T-helper 2 cell (primary cell): ENCODE results near the gene HEATR1.
"Not testable (repeated sequence)": the region's sequence is repeated elsewhere in the genome, so short reads cannot be mapped to it uniquely, and the experiment has no call there.

Experiments
- DNase-seq, 5 experiments: peaks; one replicate each; pipeline versions ENCODE4 v3.0.0 to v3.0.0-alpha.2; 2012 to 2022
- total RNA-seq, 2 donors: gene quantifications; one replicate each; lab custom pipeline; 2026; lab: John Stamatoyannopoulos, UW

Gene HEATR1, protein sequence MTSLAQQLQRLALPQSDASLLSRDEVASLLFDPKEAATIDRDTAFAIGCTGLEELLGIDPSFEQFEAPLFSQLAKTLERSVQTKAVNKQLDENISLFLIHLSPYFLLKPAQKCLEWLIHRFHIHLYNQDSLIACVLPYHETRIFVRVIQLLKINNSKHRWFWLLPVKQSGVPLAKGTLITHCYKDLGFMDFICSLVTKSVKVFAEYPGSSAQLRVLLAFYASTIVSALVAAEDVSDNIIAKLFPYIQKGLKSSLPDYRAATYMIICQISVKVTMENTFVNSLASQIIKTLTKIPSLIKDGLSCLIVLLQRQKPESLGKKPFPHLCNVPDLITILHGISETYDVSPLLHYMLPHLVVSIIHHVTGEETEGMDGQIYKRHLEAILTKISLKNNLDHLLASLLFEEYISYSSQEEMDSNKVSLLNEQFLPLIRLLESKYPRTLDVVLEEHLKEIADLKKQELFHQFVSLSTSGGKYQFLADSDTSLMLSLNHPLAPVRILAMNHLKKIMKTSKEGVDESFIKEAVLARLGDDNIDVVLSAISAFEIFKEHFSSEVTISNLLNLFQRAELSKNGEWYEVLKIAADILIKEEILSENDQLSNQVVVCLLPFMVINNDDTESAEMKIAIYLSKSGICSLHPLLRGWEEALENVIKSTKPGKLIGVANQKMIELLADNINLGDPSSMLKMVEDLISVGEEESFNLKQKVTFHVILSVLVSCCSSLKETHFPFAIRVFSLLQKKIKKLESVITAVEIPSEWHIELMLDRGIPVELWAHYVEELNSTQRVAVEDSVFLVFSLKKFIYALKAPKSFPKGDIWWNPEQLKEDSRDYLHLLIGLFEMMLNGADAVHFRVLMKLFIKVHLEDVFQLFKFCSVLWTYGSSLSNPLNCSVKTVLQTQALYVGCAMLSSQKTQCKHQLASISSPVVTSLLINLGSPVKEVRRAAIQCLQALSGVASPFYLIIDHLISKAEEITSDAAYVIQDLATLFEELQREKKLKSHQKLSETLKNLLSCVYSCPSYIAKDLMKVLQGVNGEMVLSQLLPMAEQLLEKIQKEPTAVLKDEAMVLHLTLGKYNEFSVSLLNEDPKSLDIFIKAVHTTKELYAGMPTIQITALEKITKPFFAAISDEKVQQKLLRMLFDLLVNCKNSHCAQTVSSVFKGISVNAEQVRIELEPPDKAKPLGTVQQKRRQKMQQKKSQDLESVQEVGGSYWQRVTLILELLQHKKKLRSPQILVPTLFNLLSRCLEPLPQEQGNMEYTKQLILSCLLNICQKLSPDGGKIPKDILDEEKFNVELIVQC (N-terminal part only)
- total RNA-seq: 104 to 116 reads per million in 2 donors

DNA sequence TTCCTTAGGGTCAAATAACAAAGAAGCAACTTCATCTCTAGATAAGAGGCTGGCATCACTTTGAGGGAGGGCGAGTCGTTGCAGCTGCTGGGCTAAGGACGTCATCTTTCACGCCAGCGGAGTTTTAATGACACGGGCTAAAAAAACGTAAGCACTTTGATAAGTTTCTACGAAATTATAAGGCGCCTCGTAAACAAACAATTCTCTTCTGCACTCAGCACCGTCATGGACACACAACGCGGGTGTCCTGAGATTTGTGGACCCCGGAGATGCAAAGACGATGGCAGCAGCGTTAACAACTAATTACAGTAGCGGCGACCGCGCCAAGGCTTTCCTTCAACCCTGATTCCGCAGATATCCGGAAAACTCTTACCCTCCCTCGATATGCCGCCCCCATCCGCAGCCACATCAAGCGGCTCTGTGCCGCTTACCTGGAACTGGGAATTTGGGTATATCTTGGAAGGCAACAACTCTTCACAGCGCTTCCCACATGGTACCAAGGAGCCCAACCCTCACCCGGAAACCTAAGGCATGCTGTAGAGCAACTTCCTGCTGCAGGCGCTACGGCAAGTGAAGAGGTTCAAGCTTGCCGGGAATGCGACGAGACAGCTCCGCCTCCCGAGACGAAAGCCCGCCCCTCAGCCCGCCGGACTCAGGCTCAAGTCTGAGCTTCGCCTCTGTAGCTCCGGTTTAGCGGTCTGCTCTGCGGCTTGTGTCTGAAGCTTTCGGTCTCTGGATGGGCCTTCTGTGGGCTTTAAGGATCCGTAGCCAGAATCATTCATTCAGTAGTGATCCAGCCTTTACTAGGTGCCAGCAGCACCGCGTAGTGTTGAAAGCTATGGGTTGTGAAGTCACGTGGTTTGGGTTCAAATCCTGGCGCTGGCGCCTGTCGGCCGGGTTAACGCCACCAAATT lies at the start of gene HEATR1:
Gene HEATR1, minus strand, starts transcription at position 526 of the 914 bp plus-strand sequence. Its CDS starts 421 bp downstream, at position 105.
- DNase-seq: peak; percentile 55 to 91 (median 78)

DNA sequence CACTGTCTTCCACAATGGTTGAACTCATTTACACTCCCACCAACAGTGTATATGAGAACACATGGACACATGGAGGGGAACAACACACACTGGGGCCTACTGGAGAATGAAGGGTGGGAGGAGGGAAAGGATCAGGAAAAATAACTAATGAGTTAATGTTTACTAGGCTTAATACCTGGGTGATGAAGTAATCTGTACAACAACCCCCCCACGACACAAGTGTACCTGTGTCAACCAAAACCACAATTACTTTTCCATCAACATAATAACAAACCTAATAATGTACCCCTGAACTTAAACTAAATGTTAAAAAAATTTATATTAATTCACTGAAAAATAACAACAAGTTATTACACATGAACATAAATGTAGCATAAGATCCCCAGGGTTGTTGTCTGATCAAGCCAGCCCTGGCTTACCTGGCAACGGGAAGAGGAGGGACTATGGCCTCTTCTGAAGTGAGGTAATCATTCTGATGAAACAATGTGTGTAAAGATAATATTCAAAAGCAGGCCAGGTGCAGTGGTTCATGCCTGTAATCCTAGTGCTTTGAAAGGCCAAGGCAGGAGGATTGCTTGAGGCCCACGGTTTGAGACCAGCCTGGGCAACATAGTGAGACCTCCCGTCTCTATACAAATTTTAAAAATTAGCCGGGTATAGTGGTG lies 40.8 kb upstream of the HEATR1 start:
- no peak for DNase-seq

DNA sequence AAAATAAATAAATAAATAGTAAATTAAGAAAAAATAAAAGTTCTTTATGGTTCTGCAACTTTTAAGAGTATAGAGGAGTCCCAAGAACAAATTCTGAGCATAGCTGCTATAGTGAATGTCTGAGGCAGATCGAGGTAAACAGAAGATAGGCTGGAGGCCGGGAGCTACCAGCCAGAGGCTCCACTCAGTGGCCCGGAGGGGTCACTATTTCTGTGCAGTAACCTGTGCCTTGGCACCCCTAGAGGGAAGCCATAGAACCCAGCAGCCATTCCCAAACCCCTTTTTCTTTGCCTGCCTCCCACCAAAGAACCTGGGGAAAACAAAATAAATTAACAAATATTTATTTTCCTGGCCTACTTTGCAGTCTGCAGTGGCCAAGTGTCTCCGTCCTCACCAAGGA lies 38.4 kb upstream of the HEATR1 start:
- DNase-seq: no peak

GRCh38 chr1:236639686-236640085 lies 35.4 kb upstream of the HEATR1 start:
- DNase-seq: no peak

DNA sequence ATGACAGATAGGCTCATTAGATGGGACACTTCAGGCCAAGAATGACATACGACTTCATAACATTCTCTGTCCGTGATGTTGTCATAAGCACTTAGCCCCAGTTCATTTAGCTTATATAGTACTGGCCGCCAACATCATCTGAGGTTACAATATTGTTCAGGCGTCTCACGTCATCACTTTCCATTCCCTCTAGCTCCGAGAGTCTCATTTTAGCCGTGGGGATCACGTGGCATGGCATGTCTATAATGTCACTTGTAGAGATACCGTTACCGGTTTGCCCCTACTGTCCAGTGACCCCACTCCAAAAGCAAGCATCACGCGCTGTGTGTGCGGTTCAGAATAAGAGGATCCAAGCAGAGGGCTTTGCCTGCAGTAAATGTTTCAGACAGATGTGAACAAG lies 34.6 kb upstream of the HEATR1 start:
- DNase-seq: no peak

DNA sequence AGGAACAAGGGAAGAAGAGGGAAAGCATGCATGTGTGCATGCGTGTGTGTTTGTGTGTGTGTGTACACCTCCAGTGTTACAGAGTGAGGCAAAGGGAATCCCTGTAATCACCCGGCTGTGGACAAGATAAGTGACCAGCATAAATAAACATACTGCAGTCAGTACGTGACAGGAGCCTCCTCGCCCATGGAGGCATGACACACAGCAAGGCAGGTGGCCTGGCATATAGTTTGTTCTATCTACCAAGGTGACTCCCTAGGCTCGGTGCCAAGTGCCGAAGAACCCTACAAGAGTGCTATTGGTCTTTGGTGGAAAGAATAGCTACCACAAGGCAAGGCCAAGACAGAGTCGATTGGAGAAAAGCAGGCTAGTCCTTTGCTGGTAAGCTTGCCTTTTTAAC lies 31.7 kb upstream of the HEATR1 start:
- no peak for DNase-seq

DNA sequence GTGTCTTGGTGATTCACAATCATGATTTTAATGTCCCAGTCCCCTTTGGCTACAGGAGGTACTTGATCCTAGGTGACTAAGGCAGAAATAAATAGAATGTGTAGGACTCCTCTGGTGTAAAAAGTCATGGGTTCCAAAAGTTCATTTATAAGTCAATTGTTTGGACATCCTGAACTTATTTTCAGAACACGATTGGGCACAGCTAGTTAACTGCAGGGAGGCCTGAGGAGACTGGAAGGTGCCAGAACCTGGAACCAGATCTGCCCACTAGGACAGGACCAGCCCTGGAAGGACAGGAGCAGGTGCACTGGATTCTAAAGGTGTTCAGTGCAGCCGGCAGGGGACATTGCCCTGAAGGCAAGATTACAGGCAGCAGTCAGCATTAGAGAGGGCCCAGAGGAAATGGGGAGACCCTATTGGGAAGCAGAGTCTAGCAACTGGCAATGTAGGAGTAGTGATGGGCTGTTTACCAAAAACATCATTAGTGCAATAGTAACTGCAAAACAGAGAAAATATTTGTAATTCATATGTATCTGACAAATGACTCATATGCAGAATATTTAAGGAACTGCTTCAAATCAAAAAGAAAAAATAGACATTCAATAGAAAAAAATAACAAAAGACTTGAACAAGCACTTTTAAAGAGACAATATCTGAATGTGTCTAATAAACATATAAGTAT lies 23.6 kb upstream of the HEATR1 start:
- DNase-seq: no peak

- DNase-seq: no peak
Observed at GRCh38 chr1:236623371-236624166, 19.3 kb upstream of the HEATR1 start.

GRCh38 chr1:236622407-236622806 lies 18.1 kb upstream of the HEATR1 start:
- no peak for DNase-seq

GRCh38 chr1:236619398-236619797 lies 15.1 kb upstream of the HEATR1 start:
- DNase-seq: no peak

GRCh38 chr1:236618507-236618906 lies 14.2 kb upstream of the HEATR1 start:
- no peak for DNase-seq

DNA sequence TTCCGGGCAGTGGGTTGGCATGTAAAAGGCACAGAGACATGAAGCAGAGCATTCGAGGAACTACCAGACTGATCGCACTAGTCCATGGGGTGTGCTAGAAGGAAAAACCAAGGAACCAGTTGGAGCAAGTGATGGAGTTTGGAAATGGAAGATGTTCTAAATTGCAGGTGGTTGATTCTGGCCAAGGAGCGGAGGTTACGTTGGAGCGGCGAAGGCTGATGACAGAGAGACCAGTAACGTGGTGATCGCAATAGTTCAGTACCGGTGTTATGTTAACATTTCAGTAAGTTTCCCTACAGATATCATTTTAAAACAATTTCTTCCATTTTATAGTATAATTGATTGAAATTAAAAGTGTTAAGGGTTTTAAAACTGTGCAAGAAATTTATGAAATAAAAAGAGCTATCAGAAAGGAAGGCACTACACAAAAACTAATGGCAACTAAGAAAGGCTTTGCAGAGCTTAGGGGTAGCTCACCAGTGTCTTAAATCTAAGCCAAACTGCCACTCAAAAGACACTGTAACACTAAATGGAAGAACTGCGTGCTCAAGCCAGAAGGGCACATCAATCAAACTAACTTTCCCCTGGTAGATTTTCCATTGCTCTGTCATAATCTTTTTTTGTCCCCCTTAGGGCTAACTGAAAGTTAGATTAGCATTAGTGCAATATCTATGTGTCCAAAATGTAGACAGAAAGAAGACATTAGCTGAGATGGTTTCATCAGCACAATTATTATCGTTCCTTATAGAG lies 11.3 kb upstream of the HEATR1 start:
- DNase-seq: no peak

DNA sequence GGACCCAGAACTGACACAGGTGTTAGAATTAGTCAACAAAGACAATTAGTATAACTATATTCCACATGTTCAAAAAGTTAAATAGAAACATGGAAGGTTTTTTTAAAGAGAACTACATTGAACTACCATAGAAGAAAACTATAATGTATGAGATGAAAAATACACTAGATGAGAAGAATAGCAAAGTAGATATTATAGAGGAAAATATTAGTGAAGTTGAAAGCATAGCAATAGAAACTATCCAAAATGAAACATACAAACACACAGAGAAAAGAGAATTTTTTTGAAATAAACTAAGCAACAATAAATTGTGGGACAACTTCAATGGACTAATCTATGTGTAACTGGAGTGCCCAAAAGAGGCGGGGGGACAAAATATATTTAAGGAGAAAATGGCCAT lies 8.0 kb upstream of the HEATR1 start:
- no peak for DNase-seq

- no peak for DNase-seq
Observed at GRCh38 chr1:236608930-236609726, 4.8 kb upstream of the HEATR1 start.

GRCh38 chr1:236607597-236607996 lies 3.3 kb upstream of the HEATR1 start:
- DNase-seq: not testable (repeated sequence)

GRCh38 chr1:236604905-236605806 lies 840 bp upstream of the HEATR1 start:
- no peak for DNase-seq

- DNase-seq: no peak
Observed at GRCh38 chr1:236602171-236602570, 2.1 kb downstream of the HEATR1 start.
